ENCODE results near the gene ISG20L2. TPM values are rescaled to one million over a fixed set of nuclear protein-coding genes. Genes with fewer than 3 reads are reported as not detected.

ISG20L2 gene
- total RNA-seq, 1 experiment from 2014 or later: 41.7 TPM

- TF ChIP-seq RAD21 (IDR thresholded peaks at IDR 0.05; ENCODE audit: low read depth) (no peak), TCF7L2 (IDR thresholded peaks at IDR 0.05; ENCODE audit: borderline replicate concordance, extremely low read depth, insufficient read depth, insufficient read length) (no peak), ZFX (IDR thresholded peaks at IDR 0.05) (no peak), JUND (IDR thresholded peaks at IDR 0.05) (no peak), POLR2AphosphoS5 (IDR thresholded peaks at IDR 0.05; ENCODE audit: low read depth, low read length) (no peak), REST (IDR thresholded peaks at IDR 0.05; ENCODE audit: low read depth) (no peak), ELF1 (IDR thresholded peaks at IDR 0.05; ENCODE audit: borderline replicate concordance, low read depth) (no peak), CEBPB (IDR thresholded peaks at IDR 0.05; ENCODE audit: low read depth) (no peak)
These were observed 13.0 kb upstream of the ISG20L2 start (continued) for GRCh38 chr1:156741481-156741983.

- ChIA-PET RAD21 (ENCODE audit: low non-redundant PET in 1 of 2, low total read pairs in 2 of 2, uncharacterized antibody in 2 of 2, unreplicated experiment in 2 of 2) (interaction anchor here (0.8 to 1.6 kb wide), 6 partner anchors 12 to 52 kb away, joined by 3 to 5 read pairs (median 4); partner anchors contain the start of genes PRCC (in 2 of the 2), ISG20L2 (in 1 of the 2) and METTL25B (in 1 of the 2)), CTCF (interaction anchor here (0.9 to 1.6 kb wide), 7 partner anchors 11 to 187 kb away, joined by 3 to 21 read pairs (median 7); partner anchors contain the start of genes HDGF, METTL25B and PRCC)
- BruUV-seq (replicated peaks): no TSS peak
- TF ChIP-seq POLR2AphosphoS5 (IDR thresholded peaks at IDR 0.05; ENCODE audit: low read depth, low read length) (peak; percentile 81), EZH2phosphoT487 (IDR thresholded peaks at IDR 0.05; ENCODE audit: borderline replicate concordance) (no peak), EZH2 (IDR thresholded peaks at IDR 0.05) (no peak), CBX3 (IDR thresholded peaks at IDR 0.05; ENCODE audit: low read depth) (no peak), RAD21 (IDR thresholded peaks at IDR 0.05; ENCODE audit: low read depth) (no peak), CTCF (IDR thresholded peaks at IDR 0.05 in 2 of 3, conservative IDR thresholded peaks at IDR 0.05 in 1 of 3; ENCODE audit: borderline replicate concordance in 1 of 3, insufficient read depth in 1 of 3, low read depth in 2 of 3, low read length in 2 of 3) (no peak), JUND (IDR thresholded peaks at IDR 0.05) (no peak), SRF (IDR thresholded peaks at IDR 0.05; ENCODE audit: low read depth) (no peak), SP1 (IDR thresholded peaks at IDR 0.05; ENCODE audit: low read depth) (no peak), ZNF274 (IDR thresholded peaks at IDR 0.05; ENCODE audit: low read depth, low read length) (no peak), SIN3A (IDR thresholded peaks at IDR 0.05; ENCODE audit: low read depth) (no peak), ZFX (IDR thresholded peaks at IDR 0.05) (peak; percentile 94)
These were observed 12.3 kb upstream of the ISG20L2 start, which contains the start of gene MRPL24 for GRCh38 chr1:156740741-156741480. Gene MRPL24, minus strand, starts transcription at chr1:156741088. Its CDS starts 2,384 bp downstream, at chr1:156738704.

More at GRCh38 chr1:156740741-156741480, 12.3 kb upstream of the ISG20L2 start, which contains the start of gene MRPL24:
- Histone ChIP-seq H2AFZ (ENCODE audit: low read depth, low read length, poor library complexity, severe bottlenecking) (no peak within 1 kb of the TSS), H3K36me3 (ENCODE audit: control insufficient read depth in 1 of 2, insufficient read depth in 2 of 2, low read length in 2 of 2) (peaks cover 25 to 43% of the 10 kb centered on the region in 2 experiments; a peak in 3 of 4 replicates), H3K4me1 (ENCODE audit: control insufficient read depth in 1 of 2, insufficient read depth in 2 of 2, low read length in 2 of 2) (peaks cover 13 to 29% of the 10 kb centered on the region in 2 experiments), H3K9me3 (ENCODE audit: control insufficient read depth in 1 of 2, insufficient read depth in 1 of 2, low read depth in 1 of 2, low read length in 2 of 2) (no peaks in the 10 kb centered on the region), H3K9ac (ENCODE audit: low read length) (peak within 1 kb of the TSS; percentile 89), H3K9me2 (ENCODE audit: insufficient read depth) (no peaks in the 10 kb centered on the region), H3K4me3 (replicated peaks in 1 of 2; ENCODE audit: low read depth in 1 of 2, low read length in 2 of 2) (peak within 1 kb of the TSS; percentile 67 to 80), H3K27ac (ENCODE audit: low read depth, low read length) (peak within 1 kb of the TSS; percentile 84), H4K20me1 (ENCODE audit: insufficient read depth) (no peaks in the 10 kb centered on the region), H3K27me3 (ENCODE audit: insufficient read depth, low read length) (no peaks in the 10 kb centered on the region), H3K79me2 (ENCODE audit: insufficient read depth, low read length) (peaks cover 53% of the 10 kb centered on the region), H3K4me2 (ENCODE audit: low read length) (peak within 1 kb of the TSS; percentile 79)
- DNase-seq (ENCODE audit: low read depth, low spot score): peak; percentile 100
- intact Hi-C loops (cut with micrococcal nuclease): loop anchor here (1.0 to 10.0 kb wide), 3 partner anchors 13 to 236 kb away; partner anchors contain the start of genes ISG20L2, MEF2D, METTL25B and PRCC
- peak; percentile 88 for ATAC-seq
- POLR2A ChIA-PET: interaction anchor here (0.6 to 1.6 kb wide), 14 partner anchors 9 to 141 kb away, joined by 3 to 28 read pairs (median 4); partner anchors contain the start of genes CRABP2, HDGF, ISG20L2 and METTL25B

Measured in HCT116 (cell line).